Measurements from ENCODE around the gene EPM2AIP1. TPM values are rescaled to one million over a fixed set of nuclear protein-coding genes. Genes with fewer than 3 reads are reported as not detected.
A peak's percentile ranks its signal among the peaks of the same experiment; 100 is the strongest.

EPM2AIP1 gene
- total RNA-seq, 4 donors from 2014 or later: 5.4 to 13.4 (median 8.4) TPM

DNA sequence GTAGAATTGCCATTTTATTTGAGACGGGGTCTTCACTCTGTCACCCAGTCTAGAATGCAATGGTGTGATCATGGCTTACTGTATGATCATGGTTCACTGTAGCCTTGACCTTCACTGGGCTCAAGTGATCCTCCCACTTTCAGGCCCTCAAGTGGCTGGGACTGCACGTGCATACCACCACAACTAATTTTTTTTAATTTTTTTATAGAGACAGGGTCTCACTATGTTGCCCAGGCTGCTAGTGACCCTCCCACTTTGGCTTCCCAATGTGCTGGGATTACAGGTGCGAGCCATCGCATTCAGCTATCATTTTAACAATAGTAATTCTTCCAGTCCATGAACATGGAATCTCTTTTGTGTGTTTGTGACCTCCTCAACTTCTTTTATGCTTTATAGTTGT is 11.9 kb downstream of the EPM2AIP1 start:
- 94 to 100% methylated on average over 4 of the region's 4 CpGs for WGBS, 2 donors
- intact Hi-C loops (cut with DNase I; ENCODE audit: low total_unique reads): no loop called here
- TF ChIP-seq POLR2A (IDR thresholded peaks at IDR 0.05): no peak
- TF ChIP-seq, protein P1, sequence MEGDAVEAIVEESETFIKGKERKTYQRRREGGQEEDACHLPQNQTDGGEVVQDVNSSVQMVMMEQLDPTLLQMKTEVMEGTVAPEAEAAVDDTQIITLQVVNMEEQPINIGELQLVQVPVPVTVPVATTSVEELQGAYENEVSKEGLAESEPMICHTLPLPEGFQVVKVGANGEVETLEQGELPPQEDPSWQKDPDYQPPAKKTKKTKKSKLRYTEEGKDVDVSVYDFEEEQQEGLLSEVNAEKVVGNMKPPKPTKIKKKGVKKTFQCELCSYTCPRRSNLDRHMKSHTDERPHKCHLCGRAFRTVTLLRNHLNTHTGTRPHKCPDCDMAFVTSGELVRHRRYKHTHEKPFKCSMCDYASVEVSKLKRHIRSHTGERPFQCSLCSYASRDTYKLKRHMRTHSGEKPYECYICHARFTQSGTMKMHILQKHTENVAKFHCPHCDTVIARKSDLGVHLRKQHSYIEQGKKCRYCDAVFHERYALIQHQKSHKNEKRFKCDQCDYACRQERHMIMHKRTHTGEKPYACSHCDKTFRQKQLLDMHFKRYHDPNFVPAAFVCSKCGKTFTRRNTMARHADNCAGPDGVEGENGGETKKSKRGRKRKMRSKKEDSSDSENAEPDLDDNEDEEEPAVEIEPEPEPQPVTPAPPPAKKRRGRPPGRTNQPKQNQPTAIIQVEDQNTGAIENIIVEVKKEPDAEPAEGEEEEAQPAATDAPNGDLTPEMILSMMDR (IDR thresholded peaks at IDR 0.05): no peak
- no peak overlapping the region for H3K4me3 ChIP-seq (ENCODE audit: low read depth, poor library complexity, severe bottlenecking)
- no peak for DNase-seq (ENCODE audit: low spot score in 2 of 2)

DNA sequence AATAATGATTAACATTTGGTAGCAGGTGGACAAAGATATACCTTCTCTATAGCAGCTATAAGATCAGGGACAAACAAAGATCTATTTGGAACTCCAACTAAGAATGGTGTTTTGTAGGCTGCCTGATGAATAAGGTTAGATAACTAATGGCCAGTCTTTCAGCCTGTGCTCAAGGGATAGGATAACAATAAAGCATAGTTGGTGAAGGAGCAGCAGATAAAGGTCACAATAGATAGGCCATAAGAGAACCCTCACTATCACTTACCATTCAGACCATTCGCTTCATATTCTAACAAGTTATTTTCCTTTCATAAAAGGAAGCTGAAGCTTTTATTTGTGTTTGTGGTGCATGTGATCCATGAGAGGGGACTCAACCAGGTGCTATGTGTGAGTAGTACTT is 19.8 kb downstream of the EPM2AIP1 start:
- TF ChIP-seq, protein P1 (IDR thresholded peaks at IDR 0.05): no peak
- TF ChIP-seq POLR2A (IDR thresholded peaks at IDR 0.05): no peak
- H3K4me3 ChIP-seq (ENCODE audit: low read depth, poor library complexity, severe bottlenecking): no peak overlapping the region
- no peak for DNase-seq (ENCODE audit: low spot score in 2 of 2)
- WGBS, 2 donors: 87 to 100% methylated on average over 1 of the region's 1 CpG
- intact Hi-C loops (cut with DNase I; ENCODE audit: low total_unique reads): no loop called here

DNA sequence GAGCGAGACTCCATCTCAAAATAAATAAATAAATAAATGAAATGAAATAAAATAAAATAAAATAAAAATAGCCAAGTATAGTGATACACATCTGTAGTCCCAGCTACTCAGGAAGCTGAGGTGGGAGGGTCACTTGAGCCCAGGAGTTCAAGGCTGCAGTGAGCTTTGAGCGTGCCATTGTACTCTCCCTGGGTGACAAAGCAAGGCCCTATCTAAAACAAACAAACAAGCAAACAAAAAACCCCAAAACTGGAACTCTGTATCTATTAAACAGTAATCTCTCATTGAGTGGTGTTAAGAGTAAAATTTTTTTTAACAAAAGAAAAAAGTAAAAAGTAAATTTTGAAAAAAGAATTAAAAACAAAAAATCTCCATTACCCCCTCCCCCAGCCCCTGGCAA is 20.8 kb downstream of the EPM2AIP1 start:
- H3K4me3 ChIP-seq (ENCODE audit: low read depth, poor library complexity, severe bottlenecking): no peak overlapping the region
- TF ChIP-seq, protein P1 (IDR thresholded peaks at IDR 0.05): no peak
- peak in 1 of 2 donors; percentile 43 for DNase-seq (ENCODE audit: low spot score in 2 of 2)
- intact Hi-C loops (cut with DNase I; ENCODE audit: low total_unique reads): no loop called here
- WGBS, 2 donors: 97 to 98% methylated on average over 2 of the region's 2 CpGs

DNA sequence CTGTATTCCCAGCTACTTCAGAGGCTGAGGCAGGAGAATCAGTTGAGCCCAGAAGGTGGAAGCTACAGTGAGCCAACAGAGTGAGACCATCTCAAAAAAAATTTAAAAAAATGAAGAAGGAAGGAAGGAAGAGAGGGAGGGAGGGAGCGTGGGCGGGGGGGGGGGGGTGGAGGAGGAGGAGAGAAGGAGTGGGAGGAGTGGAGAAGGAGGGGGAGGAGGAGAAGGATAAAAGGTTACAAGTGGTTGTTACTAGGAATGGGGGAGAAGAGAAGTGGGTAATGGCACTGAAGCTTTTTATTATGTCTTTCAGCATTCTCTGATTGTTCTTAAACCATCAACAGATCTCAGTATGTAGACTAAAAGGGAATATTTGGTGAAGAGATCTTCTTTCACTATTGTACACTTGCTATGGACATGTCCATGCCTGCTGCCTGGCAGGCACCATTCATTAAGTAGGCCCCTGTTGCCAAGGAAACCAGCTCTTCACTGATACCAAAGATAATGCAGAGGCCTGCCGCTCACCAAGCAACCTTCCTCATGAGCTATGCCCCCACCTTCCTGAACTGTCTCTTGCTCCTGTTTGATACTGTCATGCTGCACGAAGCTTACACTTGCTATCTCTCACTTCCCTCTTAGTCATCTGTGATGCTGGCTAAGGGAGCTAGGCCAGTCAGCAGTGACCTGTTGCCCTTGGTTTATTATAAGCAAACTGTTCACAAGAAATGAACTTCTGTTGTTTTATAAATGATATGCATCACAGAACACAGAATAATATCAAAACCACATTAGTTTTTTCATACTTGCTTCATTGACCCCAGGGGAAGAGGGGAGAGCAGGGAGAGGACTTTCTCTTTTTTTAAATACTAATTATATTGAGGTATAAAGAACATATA is 23.1 kb downstream of the EPM2AIP1 start:
- intact Hi-C loops (cut with DNase I; ENCODE audit: low total_unique reads): no loop called here
- 22 to 26% methylated on average over 4 of the region's 4 CpGs for WGBS, 2 donors
- DNase-seq (ENCODE audit: low spot score in 2 of 2): peak in 1 of 2 donors; percentile 74
- TF ChIP-seq POLR2A (IDR thresholded peaks at IDR 0.05): no peak
- TF ChIP-seq, protein P1 (IDR thresholded peaks at IDR 0.05): no peak
- no peak overlapping the region for H3K4me3 ChIP-seq (ENCODE audit: low read depth, poor library complexity, severe bottlenecking)

DNA sequence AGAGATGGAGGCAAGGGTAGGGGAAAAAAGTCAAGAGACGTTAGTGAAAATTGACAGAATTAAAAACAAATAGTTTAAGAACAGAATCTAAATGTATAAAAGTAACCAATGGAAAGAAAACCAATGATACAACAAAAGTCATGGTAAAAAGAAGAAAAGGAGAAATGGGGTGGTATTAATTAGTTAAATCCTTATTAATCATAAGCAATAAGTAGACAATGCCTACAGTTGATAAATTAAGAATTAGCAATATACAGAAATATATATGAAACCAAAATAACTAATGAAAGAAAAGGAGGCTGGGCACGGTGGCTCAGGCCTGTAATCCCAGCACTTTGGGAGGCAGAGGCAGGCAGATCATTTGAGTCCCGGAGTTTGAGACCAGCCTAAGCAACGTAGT is 23.8 kb downstream of the EPM2AIP1 start:
- WGBS, 2 donors: 65 to 74% methylated on average over 4 of the region's 4 CpGs
- DNase-seq (ENCODE audit: low spot score in 2 of 2): no peak
- intact Hi-C loops (cut with DNase I; ENCODE audit: low total_unique reads): no loop called here
- TF ChIP-seq, protein P1 (IDR thresholded peaks at IDR 0.05): no peak
- TF ChIP-seq POLR2A (IDR thresholded peaks at IDR 0.05): no peak
- H3K4me3 ChIP-seq (ENCODE audit: low read depth, poor library complexity, severe bottlenecking): no peak overlapping the region
